HG03342 (cell line): ENCODE data around the gene MUC5B.

Source experiments
- ATAC-seq: cut with Tn5 transposase; IDR thresholded peaks from one replicate; pipeline ENCODE4 v1.9.1; 2021; ENCODE audit warnings: mild to moderate bottlenecking, moderate library complexity; ENCODE audit not compliant: unreplicated experiment

The MUC5B gene

GRCh38 chr11:1219834-1220815, 2.7 kb upstream of the MUC5B start:
- ATAC-seq: no peak

GRCh38 chr11:1220941-1221721, 1.7 kb upstream of the MUC5B start:
- no peak for ATAC-seq

GRCh38 chr11:1221848-1222311, 986 bp upstream of the MUC5B start:
- no peak for ATAC-seq

GRCh38 chr11:1223346-1224110, 662 bp downstream of the MUC5B start:
- ATAC-seq: no peak

- no peak for ATAC-seq
Measured at GRCh38 chr11:1224111-1224490, 1.2 kb downstream of the MUC5B start.

- ATAC-seq: no peak
Measured at GRCh38 chr11:1224491-1225385, 1.9 kb downstream of the MUC5B start.

GRCh38 chr11:1225386-1226225, 2.7 kb downstream of the MUC5B start:
- no peak for ATAC-seq

GRCh38 chr11:1226226-1226985, 3.5 kb downstream of the MUC5B start:
- no peak for ATAC-seq

- ATAC-seq: no peak
Measured at GRCh38 chr11:1226986-1227550, 4.2 kb downstream of the MUC5B start.

- ATAC-seq: no peak
Measured at GRCh38 chr11:1227551-1228100, 4.8 kb downstream of the MUC5B start.

- ATAC-seq: no peak
Measured at GRCh38 chr11:1228101-1228821, 5.4 kb downstream of the MUC5B start.

GRCh38 chr11:1228921-1229451, 6.1 kb downstream of the MUC5B start:
- ATAC-seq: no peak

- no peak for ATAC-seq
Measured at GRCh38 chr11:1229471-1230120, 6.7 kb downstream of the MUC5B start.

GRCh38 chr11:1230121-1230455, 7.2 kb downstream of the MUC5B start:
- no peak for ATAC-seq

GRCh38 chr11:1230456-1231395, 7.9 kb downstream of the MUC5B start:
- no peak for ATAC-seq
